ENCODE data around the gene TXNRD1.

DNA sequence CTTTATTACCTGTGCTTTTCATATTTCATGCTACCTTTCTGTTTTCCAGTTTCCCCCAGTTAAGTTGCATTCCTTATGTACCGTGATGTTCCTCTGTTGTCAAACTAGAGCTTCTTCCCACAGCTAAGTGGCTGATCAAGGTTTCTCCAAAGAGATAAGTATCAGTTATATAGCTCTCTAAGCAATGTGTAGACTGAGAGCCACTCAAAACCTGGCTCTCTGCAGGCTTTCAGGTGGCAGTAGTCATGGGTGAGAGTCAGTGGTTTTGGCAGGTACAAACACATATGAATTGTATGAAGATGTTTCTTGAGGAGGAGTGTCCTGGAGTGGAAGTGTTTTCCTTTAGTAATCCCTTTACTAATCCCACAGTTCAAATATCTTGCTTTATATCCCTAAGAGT lies 28.4 kb downstream of the TXNRD1 start:
- TF ChIP-seq POLR2A (IDR thresholded peaks at IDR 0.05) (no peak), POLR2AphosphoS5 (IDR thresholded peaks at IDR 0.05) (no peak), EP300 (IDR thresholded peaks at IDR 0.05) (no peak)
- TF ChIP-seq, protein P1, sequence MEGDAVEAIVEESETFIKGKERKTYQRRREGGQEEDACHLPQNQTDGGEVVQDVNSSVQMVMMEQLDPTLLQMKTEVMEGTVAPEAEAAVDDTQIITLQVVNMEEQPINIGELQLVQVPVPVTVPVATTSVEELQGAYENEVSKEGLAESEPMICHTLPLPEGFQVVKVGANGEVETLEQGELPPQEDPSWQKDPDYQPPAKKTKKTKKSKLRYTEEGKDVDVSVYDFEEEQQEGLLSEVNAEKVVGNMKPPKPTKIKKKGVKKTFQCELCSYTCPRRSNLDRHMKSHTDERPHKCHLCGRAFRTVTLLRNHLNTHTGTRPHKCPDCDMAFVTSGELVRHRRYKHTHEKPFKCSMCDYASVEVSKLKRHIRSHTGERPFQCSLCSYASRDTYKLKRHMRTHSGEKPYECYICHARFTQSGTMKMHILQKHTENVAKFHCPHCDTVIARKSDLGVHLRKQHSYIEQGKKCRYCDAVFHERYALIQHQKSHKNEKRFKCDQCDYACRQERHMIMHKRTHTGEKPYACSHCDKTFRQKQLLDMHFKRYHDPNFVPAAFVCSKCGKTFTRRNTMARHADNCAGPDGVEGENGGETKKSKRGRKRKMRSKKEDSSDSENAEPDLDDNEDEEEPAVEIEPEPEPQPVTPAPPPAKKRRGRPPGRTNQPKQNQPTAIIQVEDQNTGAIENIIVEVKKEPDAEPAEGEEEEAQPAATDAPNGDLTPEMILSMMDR (IDR thresholded peaks at IDR 0.05), result no peak
